IMR-90 (cell line): Measurements from ENCODE around the gene TRAIP. TPM values are rescaled to one million over a fixed set of nuclear protein-coding genes. Genes with fewer than 3 reads are reported as not detected.

Source experiments
- ATAC-seq: fragments of 200-7000 bp; cut with Tn5 transposase; 2 replicates; pipeline ENCODE4 v1.9.1; 2020; ENCODE audit warnings: low read depth, mild to moderate bottlenecking, moderate library complexity
- BruUV-seq: library from RNA; stranded (reverse); fragments of 400-500 nt; replicated peaks from 2 replicates; lab custom pipeline; 2021; lab: Mats Ljungman, UMichigan
- CTCF ChIA-PET: fragments of 300-600 bp; formaldehyde crosslinking; extraction: SDS; loops from one replicate; lab custom pipeline; 2021; ENCODE audit warnings: antibody characterized with exemption; lab: Yijun Ruan, JAX
- POLR2A ChIA-PET: fragments of 300-600 bp; sonication (Branson Sonifier 250); formaldehyde crosslinking; loops from one replicate; lab custom pipeline; 2022; ENCODE audit warnings: antibody characterized with exemption; ENCODE audit not compliant: unreplicated experiment; lab: Charles Lee
- DNase-seq: peaks from one replicate; pipeline ENCODE4 v3.0.0; 2013
- H2AFZ ChIP-seq: replicated peaks from 2 replicates; pipeline ENCODE3; 2013; ENCODE audit warnings: low read length, mild to moderate bottlenecking; ENCODE audit not compliant: poor library complexity
- H2AK5ac ChIP-seq: 2 replicates; pipeline ENCODE4 v1.6.1; 2013; ENCODE audit warnings: low read depth, low read length, inconsistent platforms
- H2AK9ac ChIP-seq: replicated peaks from 2 replicates; pipeline ENCODE3; 2013; ENCODE audit warnings: mild to moderate bottlenecking, low read depth, low read length, moderate library complexity; ENCODE audit not compliant: poor library complexity
- H2BK120ac ChIP-seq: 2 replicates; pipeline ENCODE4 v1.6.1; 2013; ENCODE audit warnings: low read depth, low read length, inconsistent platforms
- H2BK15ac ChIP-seq: 3 replicates; pipeline ENCODE4 v1.6.1; 2013; ENCODE audit warnings: low read depth, low read length, inconsistent platforms
- H2BK20ac ChIP-seq: 2 replicates; pipeline ENCODE4 v1.6.1; 2013; ENCODE audit warnings: low read depth, mild to moderate bottlenecking, inconsistent platforms, low read length, moderate library complexity
- H2BK5ac ChIP-seq: 2 replicates; pipeline ENCODE4 v1.6.1; 2013; ENCODE audit warnings: mild to moderate bottlenecking, low read depth, low read length, inconsistent platforms; ENCODE audit not compliant: poor library complexity, severe bottlenecking
- H3K14ac ChIP-seq: replicated peaks from 2 replicates; pipeline ENCODE4 v1.6.1; 2013; ENCODE audit warnings: low read depth, low read length, inconsistent platforms
- H3K18ac ChIP-seq: 2 replicates; pipeline ENCODE4 v1.6.1; 2013; ENCODE audit warnings: low read depth, low read length, control low read depth
- H3K23ac ChIP-seq: 2 replicates; pipeline ENCODE4 v1.6.1; 2013; ENCODE audit warnings: low read depth, low read length, inconsistent platforms
- H3K27ac ChIP-seq: 2 replicates; pipeline ENCODE4 v1.5.1; 2013; ENCODE audit warnings: mild to moderate bottlenecking, control low read depth, low read length; ENCODE audit not compliant: insufficient read depth
- H3K27me3 ChIP-seq: 2 replicates; pipeline ENCODE4 v1.6.1; 2013; ENCODE audit warnings: low read length; ENCODE audit not compliant: control insufficient read depth, insufficient read depth
- H3K36me3 ChIP-seq: 2 replicates; pipeline ENCODE4 v1.6.1; 2013; ENCODE audit warnings: low read length, mixed read lengths; ENCODE audit not compliant: control insufficient read depth, insufficient read depth
- H3K4ac ChIP-seq: 2 replicates; pipeline ENCODE4 v1.6.1; 2013; ENCODE audit warnings: low read depth, low read length, inconsistent platforms
- H3K4me1 ChIP-seq: 2 replicates; pipeline ENCODE4 v1.6.1; 2013; ENCODE audit warnings: low read length, mixed read lengths; ENCODE audit not compliant: control insufficient read depth, insufficient read depth
- H3K4me2 ChIP-seq: 2 replicates; pipeline ENCODE4 v1.6.1; 2013; ENCODE audit warnings: low read depth, mild to moderate bottlenecking, control low read depth, low read length, moderate library complexity
- H3K4me3 ChIP-seq: 2 replicates; pipeline ENCODE4 v1.5.1; 2013; ENCODE audit warnings: low read depth, mild to moderate bottlenecking, control low read depth, low read length, moderate library complexity; ENCODE audit not compliant: insufficient read depth
- H3K56ac ChIP-seq: 2 replicates; pipeline ENCODE4 v1.6.1; 2013; ENCODE audit warnings: low read length, inconsistent platforms; ENCODE audit not compliant: insufficient read depth; ENCODE audit errors: extremely low read depth
- H3K79me1 ChIP-seq, 2 experiments: 2 replicates each; pipeline ENCODE4 v1.6.1; 2013; ENCODE audit warnings: low read length in 2 of 2, inconsistent platforms in 1 of 2, low read depth in 1 of 2
- H3K9ac ChIP-seq: 2 replicates; pipeline ENCODE4 v1.6.1; 2013; ENCODE audit warnings: low read depth, low read length, control low read depth
- H3K9me1 ChIP-seq: 2 replicates; pipeline ENCODE4 v1.6.1; 2013; ENCODE audit warnings: low read length, inconsistent platforms; ENCODE audit not compliant: insufficient read depth
- H3K9me3 ChIP-seq: 2 replicates; pipeline ENCODE4 v1.6.1; 2013; ENCODE audit warnings: low read length; ENCODE audit not compliant: control insufficient read depth, insufficient read depth
- H4K20me1 ChIP-seq: 2 replicates; pipeline ENCODE4 v1.6.1; 2013; ENCODE audit warnings: low read length, inconsistent platforms; ENCODE audit not compliant: insufficient read depth
- H4K5ac ChIP-seq: 2 replicates; pipeline ENCODE4 v1.6.1; 2013; ENCODE audit warnings: mild to moderate bottlenecking, low read depth, low read length, control low read depth
- H4K8ac ChIP-seq, 2 experiments: 2 replicates each; pipeline ENCODE4 v1.6.1; 2013; ENCODE audit warnings: low read depth in 2 of 2, low read length in 2 of 2, control low read depth in 1 of 2, inconsistent platforms in 1 of 2
- H4K91ac ChIP-seq: 2 replicates; pipeline ENCODE4 v1.6.1; 2013; ENCODE audit warnings: low read depth, low read length, inconsistent platforms; ENCODE audit not compliant: insufficient read depth
- BHLHE40 ChIP-seq: fragments of 150-350 bp; IDR thresholded peaks from 2 replicates; pipeline ENCODE4 v1.6.1; 2016; ENCODE audit warnings: mild to moderate bottlenecking, low read depth, low read length
- MAFK ChIP-seq: IDR thresholded peaks from 2 replicates; pipeline ENCODE4 v1.6.1; 2012; ENCODE audit warnings: low read depth, low read length, improper control_type of control experiment
- NFE2L2 ChIP-seq: fragments of 150-350 bp; IDR thresholded peaks from 2 replicates; pipeline ENCODE4 v1.6.1; 2016; ENCODE audit warnings: low read depth, mild to moderate bottlenecking, low read length
- POLR2A ChIP-seq: IDR thresholded peaks from 2 replicates; pipeline ENCODE4 v1.6.1; 2012; ENCODE audit warnings: mild to moderate bottlenecking, low read depth, low read length
- RCOR1 ChIP-seq: IDR thresholded peaks from 2 replicates; pipeline ENCODE4 v1.6.1; 2012; ENCODE audit warnings: mild to moderate bottlenecking, low read length, improper control_type of control experiment; ENCODE audit not compliant: insufficient replicate concordance
- dilution Hi-C: fragments of 300-500 bp; cut with HindIII; formaldehyde crosslinking; loops from one replicate; pipeline ENCODE4 v1.14.3; 2018; ENCODE audit warnings: low sequenced_read_pairs; ENCODE audit not compliant: unreplicated experiment
- in situ Hi-C: fragments of 300-500 bp; cut with MboI; formaldehyde crosslinking; loops from 3 replicates; pipeline ENCODE4 v1.14.3; 2019; ENCODE audit warnings: low sequenced_read_pairs, inconsistent platforms, mixed read lengths
- intact Hi-C: fragments of 100-400 bp; cut with micrococcal nuclease; formaldehyde crosslinking; loops from 2 replicates; pipeline ENCODE4 v1.10.0; 2022
- polyA plus RNA-seq, 3 experiments: library from polyadenylated mRNA; depleted of rRNA; stranded (reverse); fragments of >200 nt; gene quantifications; 2 replicates each; pipeline ENCODE4 v1.2.3, GENCODE V29; 2012; ENCODE audit warnings: low replicate concordance in 1 of 3
- total RNA-seq: library from RNA; depleted of rRNA; stranded (reverse); fragments of >200 nt; gene quantifications from 2 replicates; pipeline ENCODE4 v1.2.3, GENCODE V29; 2012

The TRAIP gene
- total and polyA plus RNA-seq, 2 of the 4 experiments (the other 2 are of a cell fraction): 6.3 to 9.2 TPM

GRCh38 chr3:49886922-49887265 lies 30.5 kb upstream of the TRAIP start:
- TF ChIP-seq NFE2L2 (no peak), MAFK (no peak), BHLHE40 (no peak), POLR2A (no peak), RCOR1 (no peak)
- H3K79me1 ChIP-seq: no peaks in the 10 kb centered on the region
- H3K9ac ChIP-seq: no peak overlapping the region
- H3K23ac ChIP-seq: no peak overlapping the region
- no peak overlapping the region for H3K4me3 ChIP-seq
- dilution Hi-C loops: no loop called here
- no peak overlapping the region for H4K8ac ChIP-seq
- no peak overlapping the region for H2BK5ac ChIP-seq
- ATAC-seq: no peak
- no peak overlapping the region for H2BK15ac ChIP-seq
- no peak overlapping the region for H3K4ac ChIP-seq
- H4K20me1 ChIP-seq: no peaks in the 10 kb centered on the region
- no peak overlapping the region for H3K27ac ChIP-seq
- no peak overlapping the region for H3K14ac ChIP-seq
- no peak overlapping the region for H4K91ac ChIP-seq
- intact Hi-C loops: no loop called here
- no peak overlapping the region for H2AFZ ChIP-seq
- H2AK9ac ChIP-seq: no peak overlapping the region
- no peak overlapping the region for H4K5ac ChIP-seq
- H2BK20ac ChIP-seq: no peak overlapping the region
- no peak overlapping the region for H2BK120ac ChIP-seq
- no peak overlapping the region for H3K4me2 ChIP-seq
- H3K56ac ChIP-seq: no peak overlapping the region
- no peaks in the 10 kb centered on the region for H3K9me1 ChIP-seq
- H3K18ac ChIP-seq: no peak overlapping the region
- peaks cover under 1% of the 10 kb centered on the region; the same call in 1 of the 2 replicates for H3K4me1 ChIP-seq
- DNase-seq: no peak
- no peaks in the 10 kb centered on the region for H3K36me3 ChIP-seq
- in situ Hi-C loops: no loop called here
- BruUV-seq: no TSS peak
- no peak overlapping the region for H2AK5ac ChIP-seq
- H3K9me3 ChIP-seq: no peaks in the 10 kb centered on the region
- CTCF ChIA-PET: no interaction called here
- POLR2A ChIA-PET: no interaction called here
- peaks cover 14% of the 10 kb centered on the region for H3K27me3 ChIP-seq
